Thymus (tissue), 11 donors: ENCODE results near the gene PPP2R2B. TPM values are rescaled to one million over a fixed set of nuclear protein-coding genes. Genes with fewer than 3 reads are reported as not detected.

Source experiments
- DNase-seq, 9 donors: peaks; one replicate each; pipeline ENCODE4 v3.0.0-alpha.2; 2013; ENCODE audit warnings: low spot score in 9 of 9, low read depth in 6 of 9, missing footprints in 1 of 9
- H3K27ac ChIP-seq, 2 donors: one replicate each; pipeline ENCODE4 v1.5.1; 2013; ENCODE audit warnings: control low read depth in 1 of 2, low read depth in 1 of 2, low read length in 1 of 2, mild to moderate bottlenecking in 1 of 2, moderate library complexity in 1 of 2
- H3K27me3 ChIP-seq, 2 donors: one replicate each; pipeline ENCODE4 v1.5.1; 2013; ENCODE audit warnings: low read length in 1 of 2; ENCODE audit not compliant: control insufficient read depth in 2 of 2, insufficient read depth in 1 of 2
- H3K36me3 ChIP-seq, 2 donors: one replicate each; pipeline ENCODE4 v1.5.1; 2013; ENCODE audit warnings: low read length in 1 of 2, mild to moderate bottlenecking in 1 of 2, moderate library complexity in 1 of 2; ENCODE audit not compliant: control insufficient read depth in 2 of 2, insufficient read depth in 2 of 2
- H3K4me1 ChIP-seq, 2 donors: one replicate each; pipeline ENCODE4 v1.5.1; 2013; ENCODE audit warnings: low read length in 2 of 2; ENCODE audit not compliant: control insufficient read depth in 2 of 2, insufficient read depth in 2 of 2
- H3K4me3 ChIP-seq, 2 donors: one replicate each; pipeline ENCODE4 v1.5.1; 2013; ENCODE audit warnings: low read length in 2 of 2, control low read depth in 1 of 2, mild to moderate bottlenecking in 1 of 2
- H3K9me3 ChIP-seq, 2 donors: one replicate each; pipeline ENCODE4 v1.5.1; 2013; ENCODE audit warnings: low read length in 1 of 2, mild to moderate bottlenecking in 1 of 2; ENCODE audit not compliant: control insufficient read depth in 2 of 2, insufficient read depth in 1 of 2
- WGBS: extraction: QIAGEN DNeasy Blood & Tissue Kit; methylation state at CpG from one replicate; pipeline ENCODE4 v1.1.7; 2013; 5-methylcytosine and 5-hydroxymethylcytosine counted together
- polyA plus RNA-seq: library from polyadenylated mRNA; stranded (reverse); fragments of 200-250 nt; gene quantifications from one replicate; pipeline ENCODE4 v1.2.3, GENCODE V29; 2013
- total RNA-seq: library from RNA; stranded (reverse); fragments of 120-200 nt; gene quantifications from one replicate; pipeline ENCODE4 v1.2.4, GENCODE V29; 2013
- donor health status: healthy.

Gene PPP2R2B
- total and polyA plus RNA-seq, 2 donors: 1.9 to 3.2 TPM

GRCh38 chr5:146873186-146873917 lies 5.2 kb downstream of the PPP2R2B start:
- H3K9me3 ChIP-seq: no peaks in the 10 kb centered on the region
- no peak overlapping the region for H3K4me3 ChIP-seq
- 97% methylated on average over 7 of the region's 7 CpGs for WGBS
- H3K27me3 ChIP-seq: peaks cover 3 to 28% of the 10 kb centered on the region in 2 donors
- H3K36me3 ChIP-seq: no peaks in the 10 kb centered on the region
- H3K4me1 ChIP-seq: no peaks in the 10 kb centered on the region
- DNase-seq: no peak
- no peak overlapping the region for H3K27ac ChIP-seq

GRCh38 chr5:146872188-146872587 lies 6.4 kb downstream of the PPP2R2B start:
- Histone ChIP-seq H3K4me3 (no peak overlapping the region), H3K27ac (no peak overlapping the region), H3K36me3 (no peaks in the 10 kb centered on the region), H3K27me3 (peaks cover 0 to 17% of the 10 kb centered on the region in 2 donors), H3K9me3 (no peaks in the 10 kb centered on the region), H3K4me1 (no peaks in the 10 kb centered on the region)
- DNase-seq: no peak
- 90% methylated on average over 1 of the region's 1 CpG for WGBS

GRCh38 chr5:146867996-146868708 lies 10.4 kb downstream of the PPP2R2B start:
- no peak overlapping the region for H3K27ac ChIP-seq
- no peaks in the 10 kb centered on the region for H3K36me3 ChIP-seq
- H3K9me3 ChIP-seq: no peaks in the 10 kb centered on the region
- no peaks in the 10 kb centered on the region for H3K4me1 ChIP-seq
- WGBS: 96% methylated on average over 1 of the region's 1 CpG
- H3K4me3 ChIP-seq: no peak overlapping the region
- DNase-seq: no peak
- H3K27me3 ChIP-seq: no peaks in the 10 kb centered on the region

GRCh38 chr5:146866263-146866662 lies 12.3 kb downstream of the PPP2R2B start:
- no peak overlapping the region for H3K4me3 ChIP-seq
- H3K9me3 ChIP-seq: no peaks in the 10 kb centered on the region
- no peaks in the 10 kb centered on the region for H3K36me3 ChIP-seq
- no peak overlapping the region for H3K27ac ChIP-seq
- H3K4me1 ChIP-seq: no peaks in the 10 kb centered on the region
- DNase-seq: no peak
- WGBS: 97% methylated on average over 2 of the region's 2 CpGs
- no peaks in the 10 kb centered on the region for H3K27me3 ChIP-seq

- no peak overlapping the region for H3K27ac ChIP-seq
- H3K36me3 ChIP-seq: no peaks in the 10 kb centered on the region
- H3K27me3 ChIP-seq: no peaks in the 10 kb centered on the region
- 90% methylated on average over 1 of the region's 1 CpG for WGBS
- H3K9me3 ChIP-seq: no peaks in the 10 kb centered on the region
- H3K4me1 ChIP-seq: no peaks in the 10 kb centered on the region
- no peak for DNase-seq
- no peak overlapping the region for H3K4me3 ChIP-seq
Observed at GRCh38 chr5:146862641-146863040, 15.9 kb downstream of the PPP2R2B start.

GRCh38 chr5:146860213-146860893 lies 18.2 kb downstream of the PPP2R2B start:
- no peaks in the 10 kb centered on the region for H3K36me3 ChIP-seq
- H3K4me3 ChIP-seq: no peak overlapping the region
- no peaks in the 10 kb centered on the region for H3K4me1 ChIP-seq
- H3K27ac ChIP-seq: no peak overlapping the region
- no peak for DNase-seq
- H3K9me3 ChIP-seq: no peaks in the 10 kb centered on the region
- WGBS: 62% methylated on average over 3 of the region's 3 CpGs
- no peaks in the 10 kb centered on the region for H3K27me3 ChIP-seq

GRCh38 chr5:146852089-146852488 lies 26.5 kb downstream of the PPP2R2B start:
- Histone ChIP-seq H3K36me3 (no peaks in the 10 kb centered on the region), H3K4me1 (no peaks in the 10 kb centered on the region), H3K9me3 (no peaks in the 10 kb centered on the region), H3K27me3 (no peaks in the 10 kb centered on the region), H3K4me3 (no peak overlapping the region), H3K27ac (no peak overlapping the region)
- DNase-seq: no peak

GRCh38 chr5:146851133-146851532 lies 27.4 kb downstream of the PPP2R2B start:
- H3K9me3 ChIP-seq: no peaks in the 10 kb centered on the region

GRCh38 chr5:146849694-146850303 lies 28.8 kb downstream of the PPP2R2B start:
- H3K27ac ChIP-seq: no peak overlapping the region
- DNase-seq: no peak
- WGBS: 95% methylated on average over 5 of the region's 5 CpGs
- no peak overlapping the region for H3K4me3 ChIP-seq
- H3K36me3 ChIP-seq: no peaks in the 10 kb centered on the region
- H3K27me3 ChIP-seq: no peaks in the 10 kb centered on the region
- H3K9me3 ChIP-seq: no peaks in the 10 kb centered on the region
- H3K4me1 ChIP-seq: no peaks in the 10 kb centered on the region

More at GRCh38 chr5:146851133-146851532, 27.4 kb downstream of the PPP2R2B start:
- DNase-seq: no peak
- Histone ChIP-seq H3K4me3 (no peak overlapping the region), H3K27ac (no peak overlapping the region), H3K27me3 (no peaks in the 10 kb centered on the region), H3K4me1 (no peaks in the 10 kb centered on the region), H3K36me3 (no peaks in the 10 kb centered on the region)
